CD4-positive, alpha-beta T cell treated with Interferon gamma for 1 hour (primary cell): Measurements from ENCODE around the gene ABCC3.
A peak's percentile ranks its signal among the peaks of the same experiment; 100 is the strongest.

Source experiments
- DNase-seq: peaks from one replicate; pipeline ENCODE4 v3.0.0-alpha.2; 2020

Gene ABCC3

DNA sequence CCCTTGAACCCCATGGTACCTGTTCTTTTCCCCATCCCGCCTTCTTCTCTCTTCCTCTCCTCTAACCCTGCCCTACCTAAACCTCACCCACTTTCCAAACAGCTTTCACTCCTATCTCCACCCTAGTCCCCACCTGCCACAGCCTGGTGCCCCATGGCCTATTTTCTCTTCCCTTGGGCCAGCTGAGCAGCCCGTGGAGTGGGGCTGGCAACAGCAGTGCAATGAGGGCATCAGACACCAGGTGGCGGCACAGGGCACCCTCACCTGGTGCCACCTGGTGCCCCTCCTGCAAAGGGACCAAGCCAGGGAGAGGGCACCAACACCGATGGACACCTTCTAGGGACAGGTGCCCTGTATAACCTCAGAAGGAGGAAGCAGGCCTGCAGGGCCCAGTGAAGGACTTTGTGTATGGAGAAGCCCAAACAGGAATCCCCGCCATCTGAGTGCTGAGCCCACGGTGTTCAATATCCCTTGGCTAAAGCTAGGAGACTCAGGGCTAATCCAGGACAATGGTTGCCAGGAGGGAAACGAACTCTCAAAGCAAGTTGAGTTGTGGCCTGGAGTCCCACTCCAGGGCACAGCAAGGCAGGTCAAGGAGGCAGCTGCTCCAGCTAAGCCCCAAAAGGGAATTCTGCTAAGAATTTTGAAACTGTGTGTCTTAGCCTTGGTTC is 4.0 kb upstream of the ABCC3 start:
- DNase-seq, result peak; percentile 38

DNA sequence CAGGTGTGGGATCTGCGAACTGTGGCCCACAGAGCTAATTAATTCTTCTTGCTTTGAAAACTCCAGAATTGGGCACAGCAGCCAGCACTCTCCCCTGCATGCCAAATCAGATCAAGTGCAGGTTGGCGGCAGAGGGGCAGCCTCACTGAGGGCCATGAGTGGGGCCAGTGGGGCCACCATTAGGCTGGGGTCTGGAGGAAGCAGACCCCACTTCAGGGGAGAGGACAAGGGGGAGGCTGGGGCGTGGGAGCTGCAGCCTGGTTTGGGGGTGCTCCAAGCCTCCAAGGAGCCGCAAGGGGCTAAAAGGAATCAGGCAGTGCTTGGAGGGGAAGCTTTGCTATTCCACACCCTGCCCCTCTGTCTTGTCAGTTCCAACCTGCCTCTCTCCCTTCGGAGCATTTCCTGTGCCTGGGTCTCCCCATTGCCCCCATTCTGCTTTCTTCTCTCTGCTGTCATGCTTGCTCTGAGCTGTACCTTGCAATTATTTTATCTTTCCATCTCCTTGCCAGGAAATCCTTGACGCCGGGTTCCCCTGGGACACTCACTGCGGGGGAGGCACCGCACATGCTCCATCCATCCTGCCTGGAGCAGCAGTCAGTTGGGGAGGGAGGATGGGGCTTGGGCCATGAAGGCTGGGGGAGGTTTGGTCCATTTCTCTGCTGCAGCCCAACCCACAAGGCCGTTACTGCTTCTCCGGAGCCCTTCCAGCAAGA is 3.3 kb upstream of the ABCC3 start:
- no peak for DNase-seq

GRCh38 chr17:50631908-50632571 is 2.6 kb upstream of the ABCC3 start:
- no peak for DNase-seq

DNA sequence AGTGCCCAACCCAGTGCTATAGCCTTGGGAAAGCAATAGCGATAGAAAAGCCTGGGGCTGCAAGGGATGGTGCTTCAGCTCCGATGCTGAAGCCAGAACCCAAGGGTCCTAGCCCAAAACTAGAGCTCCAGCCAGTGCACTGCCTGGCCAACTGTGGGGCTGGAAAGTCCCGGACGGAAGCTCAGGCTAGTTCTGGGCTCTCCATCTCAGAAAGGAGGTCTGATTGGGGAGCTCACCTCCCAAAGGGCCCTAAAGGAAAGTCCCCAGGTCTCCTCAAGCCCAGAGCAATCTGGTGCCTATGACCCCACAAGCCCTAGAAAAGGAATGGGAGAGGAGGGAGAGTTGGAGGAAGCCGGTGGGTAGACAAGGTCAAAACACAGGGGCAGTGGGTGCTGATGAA is 2.0 kb upstream of the ABCC3 start:
- no peak for DNase-seq

GRCh38 chr17:50633683-50634082 is 998 bp upstream of the ABCC3 start:
- no peak for DNase-seq

GRCh38 chr17:50634915-50635731 is 442 bp downstream of the ABCC3 start:
- DNase-seq, result no peak

DNA sequence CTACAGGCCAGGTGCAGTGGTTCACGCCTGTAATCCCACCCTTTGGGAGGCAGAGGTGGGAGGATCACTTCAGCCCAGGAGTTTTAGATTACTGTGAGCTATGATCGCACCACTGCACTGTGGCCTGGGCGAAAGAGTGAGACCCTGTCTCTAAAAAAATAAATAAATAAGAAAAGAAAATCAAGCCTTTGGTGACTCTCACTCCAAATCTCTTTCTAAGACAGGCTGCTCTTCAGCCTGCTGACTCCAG is 976 bp downstream of the ABCC3 start:
- no peak for DNase-seq

- no peak for DNase-seq
These were observed 1.5 kb downstream of the ABCC3 start for GRCh38 chr17:50635982-50636803.

GRCh38 chr17:50636804-50637195 is 2.1 kb downstream of the ABCC3 start:
- no peak for DNase-seq

DNA sequence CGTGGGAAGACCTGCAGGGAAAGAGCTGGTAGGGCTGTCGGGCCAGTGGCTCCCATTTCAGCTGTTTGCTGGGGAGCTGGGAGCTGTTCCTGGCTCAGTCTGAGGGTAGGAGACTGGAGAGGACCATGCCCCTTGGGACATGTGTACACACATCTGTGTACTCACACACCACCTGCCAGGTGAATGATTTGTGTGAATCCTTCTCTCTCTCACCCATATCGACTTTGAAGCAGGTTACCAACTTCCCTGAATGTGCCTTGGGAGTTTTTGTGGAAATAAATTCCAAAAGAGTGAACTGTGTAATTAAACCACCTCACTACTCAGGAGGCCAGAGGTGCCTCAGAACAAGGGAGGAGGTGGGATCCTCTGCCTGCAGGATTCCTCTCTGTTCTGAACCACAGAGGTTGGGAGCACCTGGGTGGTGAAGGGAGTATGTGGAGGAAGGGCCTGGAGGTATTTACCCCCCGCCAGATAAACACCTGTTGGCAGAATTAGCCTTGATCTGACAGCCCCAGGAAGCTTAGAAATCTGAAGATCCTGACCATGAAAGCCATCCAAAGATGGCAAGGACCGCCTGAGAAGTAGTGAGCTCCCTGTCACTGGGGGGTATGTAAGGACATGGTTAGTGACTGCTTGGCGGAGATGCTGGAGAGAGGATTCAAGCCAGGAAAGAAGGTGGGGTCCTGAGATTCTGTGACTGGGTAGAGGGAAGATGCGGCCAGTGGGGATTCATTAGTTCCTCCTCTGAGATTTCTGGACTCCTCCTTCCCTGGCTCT is 3.3 kb downstream of the ABCC3 start:
- DNase-seq, result no peak

DNA sequence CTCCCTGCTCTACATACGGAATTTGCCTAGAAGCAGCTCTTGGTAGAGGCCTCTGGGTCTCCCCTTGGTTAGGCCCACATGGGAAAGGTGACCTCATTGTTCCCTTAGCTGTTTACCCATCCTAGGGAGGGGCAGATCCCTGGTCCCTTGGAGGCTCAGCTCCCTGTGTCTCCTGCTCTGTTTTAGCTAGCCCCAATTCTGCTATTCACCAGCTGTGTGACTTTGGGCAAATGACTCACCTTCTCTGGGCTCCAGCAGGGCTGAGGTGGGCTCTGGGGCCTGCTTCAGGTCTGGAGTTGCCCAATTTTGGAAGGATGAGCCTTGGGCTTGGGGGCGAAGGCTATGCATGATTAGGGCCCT is 3.9 kb downstream of the ABCC3 start:
- no peak for DNase-seq

- DNase-seq, result no peak
These were observed 4.5 kb downstream of the ABCC3 start for GRCh38 chr17:50638966-50639713.

DNA sequence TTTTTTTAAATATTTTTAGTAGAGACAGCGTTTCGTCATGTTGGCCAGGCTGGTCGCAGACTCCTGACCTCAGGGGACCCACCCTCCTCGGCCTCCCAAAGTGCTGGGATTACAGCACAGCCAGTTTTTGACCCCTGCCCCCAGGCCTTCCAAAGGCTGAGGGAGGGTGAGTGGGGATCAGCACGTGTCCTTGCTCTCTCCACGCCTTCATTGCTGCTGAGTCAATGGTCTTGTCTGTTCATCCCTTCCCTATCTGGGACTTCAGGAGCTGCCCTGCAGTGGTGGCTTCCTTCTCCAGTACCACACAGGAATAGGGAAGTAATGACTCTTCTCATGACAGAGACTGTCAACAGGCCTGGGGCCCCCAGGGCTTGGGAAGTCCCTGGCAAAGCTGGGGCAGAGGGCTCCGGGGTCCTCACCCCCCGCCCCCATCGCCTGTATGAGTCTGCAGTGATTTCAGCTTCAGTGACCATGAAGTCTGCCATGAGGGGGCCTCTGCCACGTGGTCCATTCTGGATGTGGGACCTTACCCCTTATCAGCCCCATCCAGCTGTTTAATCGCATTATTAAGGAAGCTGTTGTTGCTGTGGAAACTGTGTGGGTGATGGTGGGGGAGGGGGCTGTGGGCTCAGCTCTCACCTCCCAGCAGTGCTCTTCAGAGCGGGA is 6.1 kb downstream of the ABCC3 start:
- peak; percentile 43 for DNase-seq

GRCh38 chr17:50641357-50641756 is 6.7 kb downstream of the ABCC3 start:
- DNase-seq, result no peak

GRCh38 chr17:50642071-50642721 is 7.5 kb downstream of the ABCC3 start:
- DNase-seq, result no peak

DNA sequence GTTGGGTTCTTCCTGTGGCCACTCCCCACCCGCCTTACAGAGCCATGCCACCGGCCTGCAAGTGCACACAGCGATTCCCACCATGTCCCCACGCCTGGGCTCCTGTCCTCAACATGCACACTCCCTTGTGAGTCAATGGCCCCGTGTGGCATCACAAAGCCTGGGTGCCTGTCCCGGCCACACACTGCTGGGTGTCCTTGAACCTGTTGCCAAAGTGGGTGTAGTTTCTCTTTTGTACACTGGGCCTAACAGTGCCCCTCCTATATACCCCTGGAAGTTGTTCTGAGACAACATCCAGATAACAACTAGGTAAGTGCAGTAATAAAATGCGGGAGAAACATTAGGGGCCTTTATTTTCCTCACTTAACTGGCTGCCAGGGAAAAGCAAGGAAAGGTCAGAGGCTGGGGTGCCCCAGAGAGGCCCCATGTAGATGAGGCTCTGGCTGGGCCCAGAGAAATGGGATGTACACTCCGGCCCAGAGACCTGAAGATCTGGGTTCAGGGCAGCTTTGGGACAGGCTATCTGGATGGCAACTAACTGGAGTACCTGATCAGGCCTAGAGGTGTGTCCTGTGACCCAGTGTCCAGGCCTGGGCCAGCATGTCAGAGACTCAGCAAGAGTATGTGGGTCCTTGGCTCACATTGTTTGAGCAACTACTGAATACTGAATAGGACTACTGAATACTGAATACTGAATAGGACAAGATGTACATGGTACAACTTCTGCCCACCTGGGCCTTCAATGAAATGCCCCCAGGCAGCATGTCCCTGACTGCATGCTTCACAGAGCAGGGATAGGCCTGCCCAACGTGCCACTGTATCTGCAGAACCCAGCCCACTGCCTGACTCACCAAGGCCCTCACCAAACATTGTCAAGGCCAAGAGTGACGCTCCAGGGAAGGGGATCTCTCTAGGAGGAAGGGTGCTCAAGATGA is 8.3 kb downstream of the ABCC3 start:
- DNase-seq, result no peak

GRCh38 chr17:50645748-50646682 is 11.3 kb downstream of the ABCC3 start:
- no peak for DNase-seq

DNA sequence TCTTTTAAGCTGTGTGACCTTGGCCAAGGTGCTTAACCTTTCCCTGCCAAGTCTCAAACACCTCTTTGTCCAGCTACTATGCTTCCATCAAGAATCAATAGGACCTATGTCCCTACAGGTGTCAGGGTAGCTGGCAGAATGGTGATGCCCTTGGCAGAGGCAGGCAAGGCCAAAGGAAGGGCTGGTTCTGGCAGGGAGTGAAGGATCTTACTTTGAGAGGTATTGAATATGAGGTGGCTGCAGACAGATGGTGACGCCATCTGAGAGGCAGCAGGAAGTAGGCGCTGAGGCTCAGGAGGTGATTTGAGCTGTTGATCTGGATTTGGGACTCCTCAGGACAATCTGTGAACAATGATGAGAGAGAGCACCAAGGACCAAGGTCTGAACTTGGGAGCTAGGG is 12.5 kb downstream of the ABCC3 start:
- no peak for DNase-seq
